GM12872 (cell line): Measurements from ENCODE around the gene SPRY2.

ENCODE experiments used
- CTCF ChIP-seq: IDR thresholded peaks from 3 replicates; pipeline ENCODE4 v1.5.1; 2011; ENCODE audit warnings: low read depth, mild to moderate bottlenecking, low read length, moderate library complexity; ENCODE audit not compliant: insufficient read depth

SPRY2 gene

GRCh38 chr13:80319004-80319403 is 21.9 kb downstream of the SPRY2 start:
- TF ChIP-seq CTCF = no peak

GRCh38 chr13:80314711-80315653 is 25.9 kb downstream of the SPRY2 start:
- TF ChIP-seq CTCF = no peak

GRCh38 chr13:80313668-80314256 is 27.2 kb downstream of the SPRY2 start:
- no peak for TF ChIP-seq CTCF

- TF ChIP-seq CTCF = no peak
Observed at GRCh38 chr13:80312967-80313366, 28.0 kb downstream of the SPRY2 start.

GRCh38 chr13:80312012-80312704 is 28.8 kb downstream of the SPRY2 start:
- TF ChIP-seq CTCF = no peak

GRCh38 chr13:80309926-80310325 is 31.0 kb downstream of the SPRY2 start:
- TF ChIP-seq CTCF = no peak

GRCh38 chr13:80307401-80307987 is 33.4 kb downstream of the SPRY2 start:
- TF ChIP-seq CTCF = no peak
